Measurements from ENCODE around the gene SCYGR8. TPM values are rescaled to one million over a fixed set of nuclear protein-coding genes. Genes with fewer than 3 reads are reported as not detected.

Gene SCYGR8
- total RNA-seq, 1 donor from 2014 or later: not detected

GRCh38 chr2:227789803-227790202 is 44.1 kb downstream of the SCYGR8 start:
- ATAC-seq (no peak), DNase-seq (ENCODE audit: low spot score) (no peak)
- intact Hi-C loops (cut with DNase I): no loop called here

GRCh38 chr2:227793148-227793712 is 47.5 kb downstream of the SCYGR8 start:
- intact Hi-C loops (cut with DNase I): no loop called here
- DNase-seq (ENCODE audit: low spot score) (no peak), ATAC-seq (no peak)

Other genes with a start within 250 kb of the SCYGR8 start
- not detected for gene SCYGR2, start 147.0 kb upstream of the SCYGR8 start, total RNA-seq
- gene SCYGR3, start 131.1 kb upstream of the SCYGR8 start, total RNA-seq: not detected
- not detected for gene SCYGR4, start 128.4 kb upstream of the SCYGR8 start, total RNA-seq
- gene SCYGR5, start 79.1 kb upstream of the SCYGR8 start, total RNA-seq: not detected
- 7.1 TPM for gene SLC19A3, start 27.9 kb upstream of the SCYGR8 start, total RNA-seq
- gene SCYGR6, start 21.1 kb upstream of the SCYGR8 start, total RNA-seq: not detected
- gene SCYGR7, start 17.6 kb upstream of the SCYGR8 start, total RNA-seq: not detected
- 0.76 TPM for gene CCL20, start 67.9 kb downstream of the SCYGR8 start, total RNA-seq
- not detected for gene DAW1, start 125.7 kb downstream of the SCYGR8 start, total RNA-seq

Data from sciatic nerve (tissue), 2 donors.